ENCODE data around the gene AVPI1. TPM values are rescaled to one million over a fixed set of nuclear protein-coding genes. Genes with fewer than 3 reads are reported as not detected.

AVPI1 gene
- total RNA-seq, 2 experiments from 2014 or later: 10.7 to 11.6 TPM

DNA sequence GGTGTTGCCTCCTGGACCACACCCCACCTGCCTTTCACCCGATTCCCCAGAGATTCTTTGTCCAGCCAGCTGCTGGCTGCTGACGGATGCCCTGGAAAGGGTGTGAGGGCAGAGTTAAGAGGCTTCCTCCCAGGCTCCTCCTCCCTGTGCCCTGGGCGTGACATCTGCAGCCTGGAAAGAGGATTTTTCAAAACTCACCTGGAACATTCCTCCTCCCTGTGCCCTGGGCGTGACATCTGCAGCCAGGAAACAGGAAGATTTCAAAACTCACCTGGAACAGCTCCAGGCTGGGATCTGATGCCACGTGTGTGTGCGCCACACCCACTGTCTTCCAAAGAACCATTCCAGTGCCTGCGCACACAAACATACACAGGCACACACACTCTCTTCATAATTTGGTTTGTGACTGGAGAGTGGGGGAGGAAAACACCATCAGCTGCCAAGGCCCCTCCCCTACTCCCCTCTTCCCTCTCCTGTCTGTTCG lies 31.7 kb upstream of the AVPI1 start:
- no peaks in the 10 kb centered on the region for H3K27me3 ChIP-seq (ENCODE audit: control insufficient read depth in 1 of 2, insufficient read depth in 2 of 2, low read length in 2 of 2)
- peaks cover 9% of the 10 kb centered on the region for H3K4me1 Mint-ChIP-seq (ENCODE audit: low read depth)
- H3K9me3 Mint-ChIP-seq: no peaks in the 10 kb centered on the region
- H3K27ac ChIP-seq (ENCODE audit: low read depth in 1 of 2, low read length in 2 of 2): no peak overlapping the region
- H3K36me3 ChIP-seq (ENCODE audit: insufficient read depth, low read length): no peaks in the 10 kb centered on the region
- ChIA-PET CTCF (interaction anchor here (1.7 kb wide), 1 partner anchor 33 kb away, joined by 4 read pairs; no protein-coding TSS in a partner anchor), POLR2A (interaction anchor here (0.7 kb wide), 1 partner anchor 18 kb away, joined by 3 read pairs; no protein-coding TSS in a partner anchor)
- H3K27me3 Mint-ChIP-seq: peaks cover 4% of the 10 kb centered on the region
- no peaks in the 10 kb centered on the region for H3K9me3 ChIP-seq (ENCODE audit: control insufficient read depth in 1 of 2, insufficient read depth in 1 of 2, low read length in 2 of 2)
- ATAC-seq (ENCODE audit: poor library complexity): no peak
- TF ChIP-seq, protein P1, sequence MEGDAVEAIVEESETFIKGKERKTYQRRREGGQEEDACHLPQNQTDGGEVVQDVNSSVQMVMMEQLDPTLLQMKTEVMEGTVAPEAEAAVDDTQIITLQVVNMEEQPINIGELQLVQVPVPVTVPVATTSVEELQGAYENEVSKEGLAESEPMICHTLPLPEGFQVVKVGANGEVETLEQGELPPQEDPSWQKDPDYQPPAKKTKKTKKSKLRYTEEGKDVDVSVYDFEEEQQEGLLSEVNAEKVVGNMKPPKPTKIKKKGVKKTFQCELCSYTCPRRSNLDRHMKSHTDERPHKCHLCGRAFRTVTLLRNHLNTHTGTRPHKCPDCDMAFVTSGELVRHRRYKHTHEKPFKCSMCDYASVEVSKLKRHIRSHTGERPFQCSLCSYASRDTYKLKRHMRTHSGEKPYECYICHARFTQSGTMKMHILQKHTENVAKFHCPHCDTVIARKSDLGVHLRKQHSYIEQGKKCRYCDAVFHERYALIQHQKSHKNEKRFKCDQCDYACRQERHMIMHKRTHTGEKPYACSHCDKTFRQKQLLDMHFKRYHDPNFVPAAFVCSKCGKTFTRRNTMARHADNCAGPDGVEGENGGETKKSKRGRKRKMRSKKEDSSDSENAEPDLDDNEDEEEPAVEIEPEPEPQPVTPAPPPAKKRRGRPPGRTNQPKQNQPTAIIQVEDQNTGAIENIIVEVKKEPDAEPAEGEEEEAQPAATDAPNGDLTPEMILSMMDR (IDR thresholded peaks at IDR 0.05): no peak
- H3K4me3 Mint-ChIP-seq: no peak overlapping the region
- no peak overlapping the region for H3K27ac Mint-ChIP-seq
- H3K4me1 ChIP-seq (ENCODE audit: insufficient read depth, low read length): peaks cover 11% of the 10 kb centered on the region
- DNase-seq: no peak
- H3K4me3 ChIP-seq (ENCODE audit: low read length): no peak overlapping the region
- intact Hi-C loops (cut with DNase I, micrococcal nuclease): no loop called here
- no peaks in the 10 kb centered on the region for H3K36me3 Mint-ChIP-seq (ENCODE audit: low read depth)

DNA sequence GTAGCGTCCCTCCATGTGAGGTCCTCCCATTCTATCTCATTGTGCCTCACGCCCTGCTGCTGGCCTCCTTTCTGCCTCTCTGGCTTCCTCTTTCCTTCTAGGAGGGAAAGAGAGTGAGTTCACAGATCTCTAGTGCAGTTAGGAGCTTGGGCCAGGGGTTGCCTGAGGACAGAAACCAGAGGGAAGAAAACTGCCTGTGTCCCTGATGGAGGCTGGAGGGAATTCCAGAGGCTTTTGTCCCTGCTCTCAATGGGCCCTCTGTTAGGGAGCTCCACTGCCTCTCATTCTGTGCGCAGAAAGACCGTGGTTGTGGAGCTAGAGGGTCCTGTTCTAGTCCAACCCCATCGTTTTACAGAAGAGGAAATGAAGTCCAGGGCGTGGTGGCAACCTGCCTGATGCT lies 31.1 kb upstream of the AVPI1 start:
- Histone ChIP-seq H3K4me1 (ENCODE audit: insufficient read depth, low read length) (peaks cover 14% of the 10 kb centered on the region), H3K27me3 (ENCODE audit: control insufficient read depth in 1 of 2, insufficient read depth in 2 of 2, low read length in 2 of 2) (no peaks in the 10 kb centered on the region), H3K4me3 (ENCODE audit: low read length) (no peak overlapping the region), H3K27ac (ENCODE audit: low read depth in 1 of 2, low read length in 2 of 2) (no peak overlapping the region), H3K9me3 (ENCODE audit: control insufficient read depth in 1 of 2, insufficient read depth in 1 of 2, low read length in 2 of 2) (no peaks in the 10 kb centered on the region), H3K36me3 (ENCODE audit: insufficient read depth, low read length) (no peaks in the 10 kb centered on the region)
- H3K9me3 Mint-ChIP-seq: no peaks in the 10 kb centered on the region
- ChIA-PET CTCF (interaction anchor here (1.7 kb wide), 1 partner anchor 32 kb away, joined by 4 read pairs; no protein-coding TSS in a partner anchor), POLR2A (no interaction called here)
- DNase-seq (no peak), ATAC-seq (ENCODE audit: poor library complexity) (no peak)
- H3K36me3 Mint-ChIP-seq (ENCODE audit: low read depth): no peaks in the 10 kb centered on the region
- H3K27me3 Mint-ChIP-seq: peaks cover 4% of the 10 kb centered on the region
- TF ChIP-seq, protein P1 (IDR thresholded peaks at IDR 0.05): no peak
- no peak overlapping the region for H3K27ac Mint-ChIP-seq
- H3K4me1 Mint-ChIP-seq (ENCODE audit: low read depth): peaks cover 9% of the 10 kb centered on the region
- intact Hi-C loops (cut with DNase I, micrococcal nuclease): no loop called here
- H3K4me3 Mint-ChIP-seq: no peak overlapping the region

DNA sequence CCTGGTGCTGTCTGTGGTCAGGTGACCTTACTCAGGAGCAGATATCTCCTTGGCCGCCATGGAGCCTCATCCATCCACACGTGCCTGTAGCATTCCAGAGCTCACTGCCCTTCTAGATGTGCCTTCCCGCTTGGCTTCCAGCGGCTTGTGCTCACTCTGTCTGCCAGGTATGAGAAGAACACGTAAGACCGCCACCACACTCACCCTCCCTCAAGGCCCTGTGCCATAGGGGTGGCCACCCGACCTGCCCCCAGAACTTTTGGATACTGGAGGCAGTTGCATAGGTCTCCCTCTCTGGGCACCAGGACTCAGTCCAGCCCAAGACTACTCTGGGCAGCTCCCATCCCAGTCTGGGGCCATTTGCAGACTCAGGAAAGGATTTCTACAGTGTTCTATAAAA lies 30.6 kb upstream of the AVPI1 start:
- Mint-ChIP-seq H3K4me1 (ENCODE audit: low read depth) (peaks cover 14% of the 10 kb centered on the region), H3K9me3 (no peaks in the 10 kb centered on the region), H3K4me3 (no peak overlapping the region), H3K27me3 (peaks cover 9% of the 10 kb centered on the region), H3K27ac (no peak overlapping the region), H3K36me3 (ENCODE audit: low read depth) (no peaks in the 10 kb centered on the region)
- no peak for ATAC-seq (ENCODE audit: poor library complexity)
- CTCF ChIA-PET: no interaction called here
- H3K4me3 ChIP-seq (ENCODE audit: low read length): no peak overlapping the region
- POLR2A ChIA-PET: no interaction called here
- no peak for DNase-seq
- H3K4me1 ChIP-seq (ENCODE audit: insufficient read depth, low read length): peaks cover 19% of the 10 kb centered on the region
- H3K27me3 ChIP-seq (ENCODE audit: control insufficient read depth in 1 of 2, insufficient read depth in 2 of 2, low read length in 2 of 2): no peaks in the 10 kb centered on the region
- H3K9me3 ChIP-seq (ENCODE audit: control insufficient read depth in 1 of 2, insufficient read depth in 1 of 2, low read length in 2 of 2): no peaks in the 10 kb centered on the region
- TF ChIP-seq, protein P1 (IDR thresholded peaks at IDR 0.05): no peak
- no peak overlapping the region for H3K27ac ChIP-seq (ENCODE audit: low read depth in 1 of 2, low read length in 2 of 2)
- intact Hi-C loops (cut with DNase I, micrococcal nuclease): no loop called here
- no peaks in the 10 kb centered on the region for H3K36me3 ChIP-seq (ENCODE audit: insufficient read depth, low read length)

All from CD4-positive, alpha-beta T cell (primary cell).